OCI-LY1 (cell line): ENCODE results near the gene CXXC5.
"Not testable (repeated sequence)": the region's sequence is repeated elsewhere in the genome, so short reads cannot be mapped to it uniquely, and the experiment has no call there.

Source experiments
- H2AFZ ChIP-seq: fragments of 200-600 bp; sonication (generic), shearing (Covaris generic); 2 replicates; pipeline ENCODE4 v1.6.0; 2014; ENCODE audit warnings: antibody characterized with exemption, mild to moderate bottlenecking, low read length
- H3F3A ChIP-seq: fragments of 200-600 bp; sonication (generic), shearing (Covaris generic); 2 replicates; pipeline ENCODE4 v1.6.0; 2014; ENCODE audit warnings: mild to moderate bottlenecking, antibody characterized with exemption, low read length, moderate library complexity; ENCODE audit not compliant: insufficient read depth
- H3K27ac ChIP-seq: fragments of 200-600 bp; sonication (generic); 2 replicates; pipeline ENCODE4 v1.5.1; 2014; ENCODE audit warnings: low read length, mixed run types, mild to moderate bottlenecking, low read depth; ENCODE audit not compliant: poor library complexity, severe bottlenecking
- H3K27me3 ChIP-seq: fragments of 200-600 bp; sonication (generic); 2 replicates; pipeline ENCODE4 v1.6.0; 2014; ENCODE audit warnings: antibody characterized with exemption, mild to moderate bottlenecking, low read length, moderate library complexity; ENCODE audit not compliant: insufficient read depth
- H3K36me3 ChIP-seq: fragments of 200-600 bp; sonication (generic); 2 replicates; pipeline ENCODE4 v1.6.1; 2014; ENCODE audit warnings: mild to moderate bottlenecking, antibody characterized with exemption, low read length, moderate library complexity, mixed read lengths; ENCODE audit not compliant: insufficient read depth
- H3K4me1 ChIP-seq: fragments of 200-600 bp; sonication (generic); 2 replicates; pipeline ENCODE4 v1.5.1; 2014; ENCODE audit warnings: mild to moderate bottlenecking, low read length, moderate library complexity; ENCODE audit not compliant: insufficient read depth, severe bottlenecking
- H3K4me2 ChIP-seq: fragments of 200-600 bp; sonication (generic), shearing (Covaris generic); 2 replicates; pipeline ENCODE4 v1.6.1; 2014; ENCODE audit warnings: low read length
- H3K4me3 ChIP-seq: fragments of 200-600 bp; sonication (generic); 2 replicates; pipeline ENCODE4 v1.5.1; 2014; ENCODE audit warnings: low read length, low read depth, mild to moderate bottlenecking, mixed read lengths; ENCODE audit not compliant: poor library complexity, severe bottlenecking
- H3K79me2 ChIP-seq: fragments of 200-600 bp; shearing (Covaris generic); 2 replicates; pipeline ENCODE4 v1.6.1; 2016; ENCODE audit warnings: mixed run types, low read length, mixed read lengths; ENCODE audit not compliant: insufficient read depth
- H3K9ac ChIP-seq: fragments of 200-600 bp; sonication (generic), shearing (Covaris generic); 2 replicates; pipeline ENCODE4 v1.6.1; 2014; ENCODE audit warnings: mild to moderate bottlenecking, low read length, mixed read lengths
- H3K9me2 ChIP-seq: fragments of 200-600 bp; sonication (generic), shearing (Covaris generic); 2 replicates; pipeline ENCODE4 v1.6.1; 2014; ENCODE audit warnings: low read depth, mild to moderate bottlenecking, low read length, mixed read lengths
- H3K9me3 ChIP-seq: fragments of 200-600 bp; shearing (Covaris generic); 2 replicates; pipeline ENCODE4 v1.6.1; 2014; ENCODE audit warnings: low read length, mixed read lengths
- H4K20me1 ChIP-seq: fragments of 200-600 bp; sonication (generic), shearing (Covaris generic); 2 replicates; pipeline ENCODE4 v1.6.0; 2016; ENCODE audit warnings: mild to moderate bottlenecking, low read length; ENCODE audit not compliant: insufficient read depth
- CTCF ChIP-seq: fragments of 200-600 bp; sonication (generic), shearing (Covaris generic); IDR thresholded peaks from 2 replicates; pipeline ENCODE4 v1.5.1; 2017; ENCODE audit warnings: mild to moderate bottlenecking, antibody characterized with exemption, low read length, moderate library complexity, mixed read lengths
- EZH2 ChIP-seq: fragments of 200-600 bp; sonication (generic), shearing (Covaris generic); IDR thresholded peaks from 2 replicates; pipeline ENCODE4 v1.8.0; 2017; ENCODE audit warnings: borderline replicate concordance, mixed run types, mild to moderate bottlenecking, antibody characterized with exemption, low read length, moderate library complexity, mixed read lengths

CXXC5 gene

GRCh38 chr5:139605887-139606286 lies 42.3 kb upstream of the CXXC5 start:
- no peaks in the 10 kb centered on the region for H3K27me3 ChIP-seq

GRCh38 chr5:139611703-139612584 lies 36.2 kb upstream of the CXXC5 start:
- no peaks in the 10 kb centered on the region for H3K79me2 ChIP-seq
- H3K9me2 ChIP-seq = no peaks in the 10 kb centered on the region
- no peaks in the 10 kb centered on the region for H4K20me1 ChIP-seq
- peaks cover 33% of the 10 kb centered on the region for H3K36me3 ChIP-seq
- no peaks in the 10 kb centered on the region for H3F3A ChIP-seq
- no peak overlapping the region for H3K4me2 ChIP-seq
- no peak overlapping the region for H2AFZ ChIP-seq
- H3K4me3 ChIP-seq = no peak overlapping the region
- TF ChIP-seq CTCF (no peak), EZH2 (no peak)
- peaks cover 7% of the 10 kb centered on the region for H3K4me1 ChIP-seq
- H3K27ac ChIP-seq = no peak overlapping the region
- no peak overlapping the region for H3K9ac ChIP-seq
- H3K27me3 ChIP-seq = no peaks in the 10 kb centered on the region
- H3K9me3 ChIP-seq = no peaks in the 10 kb centered on the region

More at GRCh38 chr5:139605887-139606286, 42.3 kb upstream of the CXXC5 start:
- no peaks in the 10 kb centered on the region for H3K9me2 ChIP-seq
- TF ChIP-seq EZH2 (no peak), CTCF (no peak)
- no peak overlapping the region for H3K4me3 ChIP-seq
- H3F3A ChIP-seq = no peaks in the 10 kb centered on the region
- no peaks in the 10 kb centered on the region for H4K20me1 ChIP-seq
- H3K9me3 ChIP-seq = no peaks in the 10 kb centered on the region
- no peak overlapping the region for H3K4me2 ChIP-seq
- peaks cover 28% of the 10 kb centered on the region for H3K4me1 ChIP-seq
- no peaks in the 10 kb centered on the region; the same call in 1 of the 2 replicates for H3K79me2 ChIP-seq
- peaks cover 57% of the 10 kb centered on the region for H3K36me3 ChIP-seq
- H3K27ac ChIP-seq = no peak overlapping the region
- H2AFZ ChIP-seq = no peak overlapping the region
- no peak overlapping the region for H3K9ac ChIP-seq

GRCh38 chr5:139619861-139620260 lies 28.3 kb upstream of the CXXC5 start:
- H3K27me3 ChIP-seq = no peaks in the 10 kb centered on the region
- no peaks in the 10 kb centered on the region for H3K9me2 ChIP-seq
- H3K4me1 ChIP-seq = no peaks in the 10 kb centered on the region
- TF ChIP-seq CTCF = no peak
- no peak for TF ChIP-seq EZH2
- H3K79me2 ChIP-seq = no peaks in the 10 kb centered on the region
- H3F3A ChIP-seq = no peaks in the 10 kb centered on the region
- no peaks in the 10 kb centered on the region for H3K9me3 ChIP-seq
- H3K36me3 ChIP-seq = peaks cover 71% of the 10 kb centered on the region
- no peak overlapping the region for H3K4me2 ChIP-seq
- H3K9ac ChIP-seq = no peak overlapping the region
- H3K4me3 ChIP-seq = no peak overlapping the region
- H2AFZ ChIP-seq = no peak overlapping the region
- no peak overlapping the region for H3K27ac ChIP-seq
- no peaks in the 10 kb centered on the region for H4K20me1 ChIP-seq

GRCh38 chr5:139625398-139625797 lies 22.8 kb upstream of the CXXC5 start:
- not testable (repeated sequence) for H4K20me1 ChIP-seq, H3K27ac ChIP-seq, H3F3A ChIP-seq, H2AFZ ChIP-seq, H3K4me1 ChIP-seq, H3K9me2 ChIP-seq, H3K4me3 ChIP-seq, H3K9ac ChIP-seq, H3K4me2 ChIP-seq, H3K79me2 ChIP-seq, H3K27me3 ChIP-seq, H3K9me3 ChIP-seq
- peaks cover 71% of the 10 kb centered on the region for H3K36me3 ChIP-seq
